ENCODE data around the gene TRABD.

Gene TRABD

DNA sequence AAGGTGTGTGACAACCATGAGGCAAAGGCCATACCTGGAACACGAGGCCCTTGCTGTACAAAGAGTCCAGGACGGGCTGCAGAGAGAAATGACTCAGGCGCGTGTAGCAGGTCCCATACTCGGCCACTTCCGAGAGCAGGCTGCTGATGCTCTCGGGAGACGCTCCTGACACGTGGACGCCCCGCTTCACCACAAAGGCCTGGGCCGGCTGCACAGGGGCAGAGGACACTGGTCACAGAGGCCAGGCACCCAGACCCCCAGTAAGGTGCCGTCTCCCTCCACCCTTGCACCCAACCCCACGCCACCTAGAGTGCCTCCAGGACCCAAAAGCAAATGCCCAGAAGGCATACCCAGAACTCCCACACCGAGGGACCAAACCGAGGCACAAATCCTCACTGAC is 43.7 kb downstream of the TRABD start:
- TF ChIP-seq SIN3A (IDR thresholded peaks at IDR 0.05; ENCODE audit: borderline replicate concordance, insufficient read depth, low read length) (no peak), TAF1 (IDR thresholded peaks at IDR 0.05; ENCODE audit: borderline replicate concordance, insufficient read depth, low read length) (no peak), FOXP2 (optimal IDR thresholded peaks at IDR 0.05; ENCODE audit: borderline replicate concordance, extremely low read depth, extremely low read length, insufficient read depth) (no peak), POLR2AphosphoS5 (IDR thresholded peaks at IDR 0.05; ENCODE audit: low read depth, low read length) (no peak)
- TF ChIP-seq, protein P1, sequence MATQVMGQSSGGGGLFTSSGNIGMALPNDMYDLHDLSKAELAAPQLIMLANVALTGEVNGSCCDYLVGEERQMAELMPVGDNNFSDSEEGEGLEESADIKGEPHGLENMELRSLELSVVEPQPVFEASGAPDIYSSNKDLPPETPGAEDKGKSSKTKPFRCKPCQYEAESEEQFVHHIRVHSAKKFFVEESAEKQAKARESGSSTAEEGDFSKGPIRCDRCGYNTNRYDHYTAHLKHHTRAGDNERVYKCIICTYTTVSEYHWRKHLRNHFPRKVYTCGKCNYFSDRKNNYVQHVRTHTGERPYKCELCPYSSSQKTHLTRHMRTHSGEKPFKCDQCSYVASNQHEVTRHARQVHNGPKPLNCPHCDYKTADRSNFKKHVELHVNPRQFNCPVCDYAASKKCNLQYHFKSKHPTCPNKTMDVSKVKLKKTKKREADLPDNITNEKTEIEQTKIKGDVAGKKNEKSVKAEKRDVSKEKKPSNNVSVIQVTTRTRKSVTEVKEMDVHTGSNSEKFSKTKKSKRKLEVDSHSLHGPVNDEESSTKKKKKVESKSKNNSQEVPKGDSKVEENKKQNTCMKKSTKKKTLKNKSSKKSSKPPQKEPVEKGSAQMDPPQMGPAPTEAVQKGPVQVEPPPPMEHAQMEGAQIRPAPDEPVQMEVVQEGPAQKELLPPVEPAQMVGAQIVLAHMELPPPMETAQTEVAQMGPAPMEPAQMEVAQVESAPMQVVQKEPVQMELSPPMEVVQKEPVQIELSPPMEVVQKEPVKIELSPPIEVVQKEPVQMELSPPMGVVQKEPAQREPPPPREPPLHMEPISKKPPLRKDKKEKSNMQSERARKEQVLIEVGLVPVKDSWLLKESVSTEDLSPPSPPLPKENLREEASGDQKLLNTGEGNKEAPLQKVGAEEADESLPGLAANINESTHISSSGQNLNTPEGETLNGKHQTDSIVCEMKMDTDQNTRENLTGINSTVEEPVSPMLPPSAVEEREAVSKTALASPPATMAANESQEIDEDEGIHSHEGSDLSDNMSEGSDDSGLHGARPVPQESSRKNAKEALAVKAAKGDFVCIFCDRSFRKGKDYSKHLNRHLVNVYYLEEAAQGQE (IDR thresholded peaks at IDR 0.05; ENCODE audit: insufficient read depth in 1 of 2, low read depth in 2 of 2, low read length in 2 of 2), result no peak

- TF ChIP-seq POLR2AphosphoS5 (IDR thresholded peaks at IDR 0.05; ENCODE audit: low read depth, low read length), result no peak
- TF ChIP-seq SIN3A (IDR thresholded peaks at IDR 0.05; ENCODE audit: borderline replicate concordance, insufficient read depth, low read length), result no peak
- TF ChIP-seq, protein P1 (IDR thresholded peaks at IDR 0.05; ENCODE audit: insufficient read depth in 1 of 2, low read depth in 2 of 2, low read length in 2 of 2), result no peak
- no peak for TF ChIP-seq FOXP2 (optimal IDR thresholded peaks at IDR 0.05; ENCODE audit: borderline replicate concordance, extremely low read depth, extremely low read length, insufficient read depth)
- TF ChIP-seq TAF1 (IDR thresholded peaks at IDR 0.05; ENCODE audit: borderline replicate concordance, insufficient read depth, low read length), result no peak
These were observed 46.9 kb downstream of the TRABD start for GRCh38 chr22:50232481-50233151.

GRCh38 chr22:50233223-50233622 is 47.5 kb downstream of the TRABD start:
- TF ChIP-seq FOXP2 (optimal IDR thresholded peaks at IDR 0.05; ENCODE audit: borderline replicate concordance, extremely low read depth, extremely low read length, insufficient read depth), result no peak
- no peak for TF ChIP-seq POLR2AphosphoS5 (IDR thresholded peaks at IDR 0.05; ENCODE audit: low read depth, low read length)
- no peak for TF ChIP-seq SIN3A (IDR thresholded peaks at IDR 0.05; ENCODE audit: borderline replicate concordance, insufficient read depth, low read length)
- TF ChIP-seq, protein P1 (IDR thresholded peaks at IDR 0.05; ENCODE audit: insufficient read depth in 1 of 2, low read depth in 2 of 2, low read length in 2 of 2), result no peak
- TF ChIP-seq TAF1 (IDR thresholded peaks at IDR 0.05; ENCODE audit: borderline replicate concordance, insufficient read depth, low read length), result no peak

GRCh38 chr22:50236731-50237409 is 51.2 kb downstream of the TRABD start:
- TF ChIP-seq FOXP2 (optimal IDR thresholded peaks at IDR 0.05; ENCODE audit: borderline replicate concordance, extremely low read depth, extremely low read length, insufficient read depth) (no peak), POLR2AphosphoS5 (IDR thresholded peaks at IDR 0.05; ENCODE audit: low read depth, low read length) (no peak), TAF1 (IDR thresholded peaks at IDR 0.05; ENCODE audit: borderline replicate concordance, insufficient read depth, low read length) (no peak), SIN3A (IDR thresholded peaks at IDR 0.05; ENCODE audit: borderline replicate concordance, insufficient read depth, low read length) (no peak)
- TF ChIP-seq, protein P1 (IDR thresholded peaks at IDR 0.05; ENCODE audit: insufficient read depth in 1 of 2, low read depth in 2 of 2, low read length in 2 of 2), result no peak
